CD4-positive, alpha-beta T cell treated with Interleukin-4 for 1 hour (primary cell): Measurements from ENCODE around the gene KCNJ5.

ENCODE experiments used
- DNase-seq, 2 donors: peaks; one replicate each; pipeline ENCODE4 v3.0.0-alpha.2; 2020 to 2022

The KCNJ5 gene

GRCh38 chr11:128897826-128898225 lies 6.7 kb downstream of the KCNJ5 start:
- DNase-seq: no peak

DNA sequence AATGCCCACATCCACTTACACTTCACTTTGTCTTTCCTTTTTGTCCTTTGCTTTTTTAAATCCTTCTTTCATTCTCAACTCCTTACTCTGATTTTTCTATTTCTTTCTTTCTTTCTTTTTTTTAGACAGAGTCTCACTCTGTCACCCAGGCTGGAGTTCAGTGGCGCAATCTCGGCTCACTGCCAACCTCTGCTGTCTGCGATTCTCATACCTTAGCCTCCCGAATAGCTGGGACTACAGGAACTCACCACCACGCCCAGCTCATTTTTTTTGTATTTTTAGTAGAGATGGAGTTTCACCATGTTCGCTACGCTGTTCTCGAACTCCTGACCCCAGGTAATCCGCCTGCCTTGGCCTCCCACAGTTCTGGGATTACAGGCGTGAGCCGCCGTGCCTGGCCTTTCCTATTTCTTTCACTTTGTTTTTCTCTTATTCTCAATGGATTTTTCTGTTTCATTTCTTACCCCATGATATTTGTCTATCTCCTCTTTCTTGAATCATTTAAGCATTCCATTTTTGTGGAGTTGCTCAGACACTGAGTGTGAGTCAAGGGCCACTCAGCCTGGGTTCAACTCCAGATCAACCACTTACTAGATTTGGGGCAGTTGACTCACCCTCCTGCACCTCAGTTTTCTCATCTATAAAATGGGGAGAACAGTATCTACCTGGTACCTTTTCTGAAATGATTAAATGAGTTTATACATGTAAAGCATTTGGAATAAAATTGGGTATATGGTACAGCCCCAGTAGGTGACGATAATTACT lies 7.6 kb downstream of the KCNJ5 start:
- DNase-seq: no peak

- no peak for DNase-seq
Measured at GRCh38 chr11:128900468-128900867, 9.3 kb downstream of the KCNJ5 start.

GRCh38 chr11:128901653-128902514 lies 10.7 kb downstream of the KCNJ5 start:
- no peak for DNase-seq

DNA sequence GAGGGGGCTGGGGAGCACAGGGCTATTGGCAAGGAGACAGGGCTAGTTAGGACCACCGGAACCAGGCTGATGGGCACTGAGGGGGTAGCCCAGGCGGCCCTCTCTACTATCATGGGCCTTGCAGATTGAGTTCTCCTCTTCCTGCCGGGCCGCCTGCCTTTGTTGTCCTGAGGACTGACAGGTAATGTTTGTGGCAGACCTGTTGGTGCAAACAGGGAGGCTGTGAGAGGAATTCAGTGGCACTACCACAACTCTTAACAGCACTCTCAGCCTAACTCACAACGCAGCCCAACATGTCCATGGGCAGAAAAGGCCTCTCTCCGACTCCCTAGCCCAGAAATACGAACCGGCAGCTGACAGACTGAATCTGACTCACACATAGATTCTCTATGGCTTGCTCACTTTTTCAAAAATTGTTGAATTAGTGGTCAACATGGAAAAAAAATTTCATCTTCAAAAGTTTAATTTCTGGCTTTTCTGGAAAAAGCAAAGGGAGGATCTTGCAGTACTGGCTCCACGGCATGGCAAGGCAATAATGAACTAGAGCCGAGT lies 11.4 kb downstream of the KCNJ5 start:
- DNase-seq: no peak

DNA sequence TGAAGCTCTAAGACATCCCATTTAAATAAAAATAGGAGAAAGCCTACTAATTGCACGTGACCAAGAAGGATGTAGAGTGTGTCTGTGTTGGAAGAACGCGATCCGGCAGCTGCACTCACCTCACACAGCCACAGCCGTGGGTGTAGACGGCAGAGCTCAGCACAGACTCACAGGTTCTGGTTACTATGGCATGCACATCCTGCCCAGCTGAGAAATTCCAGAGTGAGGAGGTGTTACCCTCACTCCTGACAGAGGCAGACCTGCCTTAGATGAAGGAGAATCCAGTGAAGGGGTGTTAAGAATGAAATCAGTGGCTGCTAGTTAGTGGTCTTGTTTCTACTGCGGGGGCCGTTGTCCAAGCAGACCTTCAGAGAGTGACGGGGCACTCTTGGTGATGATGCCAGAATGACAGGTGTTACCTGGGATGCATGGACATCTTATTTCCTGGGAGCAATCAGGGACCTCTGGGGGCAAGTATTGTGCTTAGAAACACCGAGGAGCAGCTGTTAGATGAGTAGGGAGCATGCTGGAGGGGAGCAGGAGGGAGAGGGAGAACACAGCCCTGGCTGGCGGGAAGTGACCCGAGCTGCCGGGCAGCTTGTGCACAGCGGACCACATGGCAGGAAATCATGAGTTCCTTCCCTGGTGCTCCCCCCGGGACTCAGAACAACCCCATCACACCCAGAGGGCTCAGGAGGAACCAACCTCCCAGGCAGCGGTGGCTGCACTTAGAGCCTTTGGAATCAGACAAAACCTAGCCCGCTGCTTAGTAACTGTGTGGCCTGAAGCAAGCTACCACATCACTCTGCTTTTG lies 12.3 kb downstream of the KCNJ5 start:
- DNase-seq: no peak

- DNase-seq: no peak
Measured at GRCh38 chr11:128904303-128904655, 13.1 kb downstream of the KCNJ5 start.

GRCh38 chr11:128904656-128905344 lies 13.6 kb downstream of the KCNJ5 start:
- DNase-seq: peak in 1 of 2 donors; percentile 21

DNA sequence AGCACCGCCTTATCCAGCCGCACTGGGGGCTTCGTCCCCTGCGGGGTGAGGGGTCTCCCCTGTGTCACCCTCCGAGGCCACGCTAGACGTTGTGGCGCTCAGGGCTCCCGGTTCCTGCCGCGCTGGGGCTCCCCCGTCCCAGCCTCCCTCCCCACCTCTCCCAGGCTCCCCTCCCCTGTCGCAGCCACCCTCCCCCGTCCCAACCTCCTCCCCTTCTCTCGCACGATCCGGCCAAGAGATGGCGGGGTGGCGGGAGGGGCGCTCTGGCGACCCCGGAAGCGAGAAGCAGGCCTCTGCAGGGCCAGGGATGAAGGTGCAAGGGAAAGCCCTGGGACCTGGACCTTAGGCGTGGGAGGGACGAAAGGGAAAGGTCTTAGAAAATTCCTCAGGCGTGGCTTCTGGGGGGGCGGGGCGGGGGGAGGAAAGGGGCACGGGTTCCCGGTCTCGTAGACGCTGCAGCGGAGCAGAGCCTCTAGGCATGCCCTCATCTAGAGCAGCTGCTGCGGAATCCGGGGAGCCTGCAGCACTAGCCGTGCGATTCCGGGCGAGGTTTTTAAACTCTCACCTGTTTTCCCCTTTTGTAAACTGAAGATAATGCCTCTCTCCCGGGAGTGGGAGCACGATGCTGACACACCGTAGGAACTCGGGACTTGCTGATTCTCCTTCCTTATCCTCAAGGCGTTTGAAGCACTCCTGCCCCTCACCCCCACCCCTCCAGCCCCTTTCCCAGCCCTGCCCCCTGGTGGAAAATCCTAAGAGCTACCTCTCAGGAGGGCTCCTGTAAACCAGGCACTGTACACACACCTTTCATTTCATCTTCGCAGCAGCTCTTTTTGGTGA lies 14.4 kb downstream of the KCNJ5 start:
- peak in 1 of 2 donors; percentile 48 for DNase-seq

DNA sequence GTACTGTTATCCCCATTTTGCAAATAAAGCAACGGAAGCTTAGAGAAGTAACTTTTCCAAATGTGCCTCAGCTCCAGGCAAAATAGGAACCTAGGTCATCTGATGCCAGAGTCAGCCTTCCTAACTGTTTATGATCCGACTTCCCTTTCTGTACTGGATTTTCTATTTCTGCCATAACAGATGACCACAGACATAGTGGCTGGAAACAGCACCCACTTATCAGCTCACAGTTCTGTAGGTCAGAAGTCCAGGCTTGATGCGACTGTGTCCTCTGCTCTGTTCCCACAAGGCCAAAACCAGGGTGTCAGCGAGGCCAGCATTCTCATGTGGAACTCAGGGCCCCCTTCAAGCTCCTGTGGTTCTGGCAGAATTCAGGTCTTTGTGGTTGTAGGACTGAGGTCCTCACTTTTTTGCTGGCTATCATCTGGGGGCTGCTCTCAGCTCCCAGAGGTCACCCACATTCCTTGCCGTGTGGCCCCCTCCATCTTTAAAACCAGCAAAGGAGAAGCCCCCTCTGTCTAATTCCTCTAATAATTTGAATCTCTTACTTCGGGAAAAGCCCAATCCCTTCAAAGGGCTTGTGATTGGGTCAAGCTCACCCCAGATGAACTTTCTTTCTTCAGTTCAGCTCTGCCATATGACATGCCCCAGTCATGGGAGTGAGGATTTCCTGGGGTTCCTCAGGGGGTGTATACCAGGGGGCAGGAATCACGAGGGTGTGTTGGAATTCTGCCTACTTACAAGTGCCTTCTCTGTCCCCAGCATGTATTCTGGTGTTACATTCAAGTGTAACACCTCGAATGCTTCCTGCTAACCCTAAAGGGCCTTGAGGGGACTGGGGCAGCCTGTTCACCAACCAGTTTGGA lies 15.3 kb downstream of the KCNJ5 start:
- DNase-seq: no peak

- no peak for DNase-seq
Measured at GRCh38 chr11:128907585-128907984, 16.4 kb downstream of the KCNJ5 start.

DNA sequence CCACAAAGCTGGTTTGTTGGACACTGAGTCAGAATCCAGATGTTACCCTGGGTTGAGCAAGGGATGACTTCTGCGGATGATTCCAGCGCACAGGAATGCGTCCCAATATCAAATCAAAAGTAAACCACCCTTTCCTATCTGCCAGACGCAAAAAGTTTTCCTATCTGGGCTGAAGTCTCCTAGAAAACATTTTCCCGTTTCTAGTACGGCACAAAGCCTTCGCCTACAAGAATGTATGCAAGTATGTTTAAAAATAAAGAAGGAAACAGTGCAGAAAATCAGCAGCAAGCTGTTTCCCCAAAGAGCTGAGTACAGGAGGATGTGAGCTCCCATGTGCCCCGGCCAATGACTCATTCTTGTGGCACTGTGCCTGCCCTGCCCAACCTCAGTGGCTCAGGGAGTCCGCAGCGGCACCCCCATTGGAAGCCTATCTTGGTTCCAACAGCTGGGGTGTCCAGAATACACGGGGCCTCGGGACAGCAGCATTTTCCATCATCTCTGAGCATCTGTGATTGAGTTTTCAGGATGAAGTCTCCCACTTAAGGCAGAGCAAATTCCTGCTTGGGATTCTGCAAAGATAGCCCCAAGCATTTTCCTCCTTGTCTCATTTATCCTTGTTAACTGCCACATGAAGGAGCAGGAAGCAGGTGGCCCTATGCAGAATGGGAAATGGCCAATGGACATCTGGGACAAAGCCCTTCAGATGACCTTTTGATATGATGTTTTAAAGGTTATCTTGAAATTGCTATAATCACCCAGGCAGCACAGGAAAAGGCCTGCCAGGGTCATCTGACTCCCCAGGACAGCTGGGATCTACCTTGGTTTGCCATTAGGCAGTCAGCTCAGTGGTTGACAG lies 17.5 kb downstream of the KCNJ5 start:
- DNase-seq: peak in 1 of 2 donors; percentile 43

DNA sequence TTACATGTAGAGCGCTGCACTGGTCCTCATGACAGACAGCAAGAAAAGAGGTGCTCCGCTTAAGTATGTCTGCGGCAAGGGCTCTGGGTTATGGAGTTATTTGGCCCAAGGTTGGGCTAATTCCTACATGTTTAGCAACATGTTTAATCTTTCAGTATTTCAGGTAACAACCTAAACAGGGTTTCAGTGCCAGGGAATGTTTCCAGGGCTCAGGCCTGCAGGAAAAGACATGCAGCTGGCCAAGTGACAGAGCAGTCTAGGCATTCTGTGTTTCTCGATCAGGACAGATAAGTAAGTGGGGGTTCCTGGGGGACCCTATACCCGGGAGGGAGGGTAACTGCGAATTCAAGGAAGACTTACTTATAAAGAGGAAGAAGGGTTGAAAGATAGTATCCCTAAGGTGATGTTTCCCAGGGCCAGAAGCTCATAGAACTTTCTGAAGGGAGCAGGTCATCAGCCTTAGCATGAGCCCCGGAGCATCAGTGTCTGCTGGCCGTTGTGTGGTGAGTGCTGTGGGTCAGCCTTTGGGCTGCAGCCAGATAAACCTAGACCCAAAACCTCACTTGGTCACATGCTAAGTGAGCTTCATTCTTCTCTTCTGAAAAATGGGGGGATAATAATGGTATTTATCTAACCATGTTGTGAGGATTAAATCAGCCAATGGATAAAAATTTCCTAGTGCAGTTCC lies 18.4 kb downstream of the KCNJ5 start:
- no peak for DNase-seq

DNA sequence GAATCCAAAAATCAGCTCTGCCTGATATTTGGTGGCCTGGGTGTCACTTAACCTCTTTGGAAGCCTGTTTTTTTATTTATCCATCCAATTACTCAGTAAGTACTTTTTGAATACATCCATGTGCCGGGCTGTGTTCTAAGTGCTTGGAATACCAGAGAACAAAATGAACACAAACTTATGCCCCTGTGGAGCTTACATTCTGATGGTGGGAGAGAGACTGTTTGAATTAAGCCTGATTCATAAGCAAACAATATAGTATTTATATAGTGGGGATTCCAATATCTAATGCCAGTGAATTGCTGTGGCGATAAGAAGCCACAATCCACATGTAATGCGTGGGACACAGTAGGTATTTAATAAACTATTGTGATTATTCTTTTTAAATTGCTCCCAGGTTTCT lies 19.4 kb downstream of the KCNJ5 start:
- no peak for DNase-seq

GRCh38 chr11:128911239-128911638 lies 20.1 kb downstream of the KCNJ5 start:
- DNase-seq: no peak

DNA sequence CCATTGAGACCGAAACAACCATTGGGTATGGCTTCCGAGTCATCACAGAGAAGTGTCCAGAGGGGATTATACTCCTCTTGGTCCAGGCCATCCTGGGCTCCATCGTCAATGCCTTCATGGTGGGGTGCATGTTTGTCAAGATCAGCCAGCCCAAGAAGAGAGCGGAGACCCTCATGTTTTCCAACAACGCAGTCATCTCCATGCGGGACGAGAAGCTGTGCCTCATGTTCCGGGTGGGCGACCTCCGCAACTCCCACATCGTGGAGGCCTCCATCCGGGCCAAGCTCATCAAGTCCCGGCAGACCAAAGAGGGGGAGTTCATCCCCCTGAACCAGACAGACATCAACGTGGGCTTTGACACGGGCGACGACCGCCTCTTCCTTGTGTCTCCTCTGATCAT lies 20.5 kb downstream of the KCNJ5 start:
- DNase-seq: no peak

DNA sequence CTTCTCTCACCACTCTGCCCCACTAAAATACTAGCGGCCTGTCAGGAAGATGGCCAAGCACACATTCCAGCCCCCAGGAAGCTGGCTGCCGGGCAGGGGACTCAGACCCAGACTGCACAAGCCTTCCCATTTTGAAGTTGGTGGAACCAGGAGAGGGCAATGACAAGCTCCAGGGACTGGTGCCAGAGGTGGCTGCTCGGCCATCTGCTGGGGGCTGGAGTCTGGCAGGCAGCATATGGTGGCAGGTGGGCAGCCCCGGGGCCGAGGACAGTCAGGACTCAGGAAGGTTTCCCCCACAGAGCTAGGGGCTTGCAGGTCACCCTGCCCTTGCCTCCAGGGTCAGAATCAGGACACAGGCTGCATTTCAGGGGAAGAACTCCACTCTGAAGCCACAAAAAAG lies 22.6 kb downstream of the KCNJ5 start:
- DNase-seq: no peak

- DNase-seq: no peak
Measured at GRCh38 chr11:128914216-128915148, 23.3 kb downstream of the KCNJ5 start.
